GM21825 (cell line): ENCODE data around the gene NHERF1.

ENCODE experiments used
- ATAC-seq: cut with Tn5 transposase; IDR thresholded peaks from one replicate; pipeline ENCODE4 v1.9.1; 2021; ENCODE audit warnings: mild to moderate bottlenecking, moderate library complexity; ENCODE audit not compliant: unreplicated experiment

Gene NHERF1

DNA sequence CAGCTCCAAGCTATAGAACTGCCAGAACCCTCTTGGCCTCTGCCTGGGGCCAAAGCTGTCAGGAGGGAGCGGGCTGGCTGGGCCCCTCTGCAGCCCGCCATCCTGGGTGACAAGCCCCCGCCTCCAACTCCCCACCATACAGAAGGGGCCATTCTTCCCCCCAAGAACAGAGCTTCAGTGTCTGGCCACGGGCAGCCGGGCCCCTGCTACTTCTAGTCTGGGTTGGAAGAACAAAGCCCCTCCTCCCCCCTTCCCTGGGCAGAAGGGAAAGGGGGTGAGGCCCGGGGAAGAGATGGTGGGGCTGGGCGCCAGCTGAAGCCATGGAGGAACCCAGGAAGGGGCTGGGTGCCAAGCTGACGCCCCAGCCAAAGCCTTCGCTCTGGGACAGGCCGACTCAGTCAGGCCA, 18.7 kb downstream of the NHERF1 start:
- no peak for ATAC-seq

DNA sequence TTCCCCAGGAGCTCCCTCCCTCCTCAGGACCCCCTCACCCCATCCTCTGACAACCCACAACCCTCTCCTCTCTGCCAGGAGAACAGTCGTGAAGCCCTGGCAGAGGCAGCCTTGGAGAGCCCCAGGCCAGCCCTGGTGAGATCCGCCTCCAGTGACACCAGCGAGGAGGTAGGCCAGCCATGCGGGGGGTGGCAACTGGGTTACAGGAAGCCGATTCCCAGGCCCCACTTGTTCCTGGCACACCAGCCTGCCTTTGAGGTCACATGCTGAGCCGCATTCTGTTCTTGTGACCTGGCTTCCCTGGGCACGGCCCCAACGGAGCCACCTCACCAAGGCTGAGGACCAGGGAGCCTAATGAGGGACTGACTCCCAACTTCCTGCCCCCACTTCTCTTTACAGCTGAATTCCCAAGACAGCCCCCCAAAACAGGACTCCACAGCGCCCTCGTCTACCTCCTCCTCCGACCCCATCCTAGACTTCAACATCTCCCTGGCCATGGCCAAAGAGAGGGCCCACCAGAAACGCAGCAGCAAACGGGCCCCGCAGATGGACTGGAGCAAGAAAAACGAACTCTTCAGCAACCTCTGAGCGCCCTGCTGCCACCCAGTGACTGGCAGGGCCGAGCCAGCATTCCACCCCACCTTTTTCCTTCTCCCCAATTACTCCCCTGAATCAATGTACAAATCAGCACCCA, 19.8 kb downstream of the NHERF1 start:
- ATAC-seq: no peak

DNA sequence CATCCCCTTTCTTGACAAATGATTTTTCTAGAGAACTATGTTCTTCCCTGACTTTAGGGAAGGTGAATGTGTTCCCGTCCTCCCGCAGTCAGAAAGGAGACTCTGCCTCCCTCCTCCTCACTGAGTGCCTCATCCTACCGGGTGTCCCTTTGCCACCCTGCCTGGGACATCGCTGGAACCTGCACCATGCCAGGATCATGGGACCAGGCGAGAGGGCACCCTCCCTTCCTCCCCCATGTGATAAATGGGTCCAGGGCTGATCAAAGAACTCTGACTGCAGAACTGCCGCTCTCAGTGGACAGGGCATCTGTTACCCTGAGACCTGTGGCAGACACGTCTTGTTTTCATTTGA, 20.3 kb downstream of the NHERF1 start:
- ATAC-seq: no peak

DNA sequence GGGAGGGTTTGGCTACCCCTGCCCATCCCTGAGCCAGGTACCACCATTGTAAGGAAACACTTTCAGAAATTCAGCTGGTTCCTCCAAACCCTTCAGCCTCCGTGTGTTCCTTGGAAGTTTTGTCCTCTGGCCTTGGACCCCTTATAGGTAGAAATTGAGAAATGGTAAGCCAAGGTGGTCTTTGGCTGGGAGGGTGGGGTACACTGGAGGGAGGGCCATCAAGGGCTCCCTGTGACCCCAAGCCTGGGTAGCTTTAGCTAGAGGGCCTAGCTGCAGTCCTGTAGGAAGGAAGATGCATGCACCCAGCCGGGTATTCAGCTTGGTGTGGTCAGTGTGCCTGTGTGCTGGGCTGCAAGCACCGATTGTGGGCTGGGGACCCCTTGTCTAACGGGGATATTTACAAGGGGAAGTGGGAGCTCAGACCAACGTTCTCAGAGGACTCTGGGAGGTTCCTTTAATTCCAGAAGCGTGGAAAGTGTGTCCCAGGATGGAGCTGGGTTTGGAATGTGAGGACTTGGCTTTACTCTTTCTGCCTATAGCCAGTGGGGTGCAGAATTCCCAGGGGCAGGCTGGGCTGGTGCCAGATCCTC, 20.9 kb downstream of the NHERF1 start:
- no peak for ATAC-seq

DNA sequence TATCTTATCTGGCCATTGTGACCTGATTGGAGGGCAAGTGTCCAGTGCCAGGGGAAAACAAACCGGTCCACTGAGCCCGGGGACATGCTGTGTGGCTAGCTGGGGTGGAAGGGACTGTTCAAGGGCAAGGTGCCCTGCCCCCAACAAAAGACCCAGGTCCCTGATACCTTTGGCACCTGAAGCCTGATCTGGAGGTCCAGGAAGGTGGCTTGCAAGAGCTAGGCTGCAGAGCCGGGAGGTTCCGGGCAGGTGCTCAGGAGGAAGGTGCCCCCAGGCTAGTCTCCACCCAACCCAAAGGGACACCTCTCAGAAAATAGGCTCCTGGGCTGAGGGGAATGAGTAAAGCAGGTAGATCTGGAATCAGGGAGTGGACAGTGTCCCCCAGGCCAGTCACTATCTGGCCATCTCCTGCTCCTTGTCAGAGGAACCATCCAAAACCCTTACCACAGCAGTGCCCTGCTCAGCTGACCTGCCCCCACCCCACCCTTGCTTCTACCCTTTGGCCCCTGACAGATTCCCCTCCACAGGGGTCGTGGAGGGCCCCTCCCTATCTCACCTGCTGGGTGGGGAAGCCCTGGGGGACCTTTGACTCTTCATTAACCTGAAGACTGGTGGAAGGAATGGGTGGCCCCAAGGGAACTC, 21.5 kb downstream of the NHERF1 start:
- ATAC-seq: no peak

DNA sequence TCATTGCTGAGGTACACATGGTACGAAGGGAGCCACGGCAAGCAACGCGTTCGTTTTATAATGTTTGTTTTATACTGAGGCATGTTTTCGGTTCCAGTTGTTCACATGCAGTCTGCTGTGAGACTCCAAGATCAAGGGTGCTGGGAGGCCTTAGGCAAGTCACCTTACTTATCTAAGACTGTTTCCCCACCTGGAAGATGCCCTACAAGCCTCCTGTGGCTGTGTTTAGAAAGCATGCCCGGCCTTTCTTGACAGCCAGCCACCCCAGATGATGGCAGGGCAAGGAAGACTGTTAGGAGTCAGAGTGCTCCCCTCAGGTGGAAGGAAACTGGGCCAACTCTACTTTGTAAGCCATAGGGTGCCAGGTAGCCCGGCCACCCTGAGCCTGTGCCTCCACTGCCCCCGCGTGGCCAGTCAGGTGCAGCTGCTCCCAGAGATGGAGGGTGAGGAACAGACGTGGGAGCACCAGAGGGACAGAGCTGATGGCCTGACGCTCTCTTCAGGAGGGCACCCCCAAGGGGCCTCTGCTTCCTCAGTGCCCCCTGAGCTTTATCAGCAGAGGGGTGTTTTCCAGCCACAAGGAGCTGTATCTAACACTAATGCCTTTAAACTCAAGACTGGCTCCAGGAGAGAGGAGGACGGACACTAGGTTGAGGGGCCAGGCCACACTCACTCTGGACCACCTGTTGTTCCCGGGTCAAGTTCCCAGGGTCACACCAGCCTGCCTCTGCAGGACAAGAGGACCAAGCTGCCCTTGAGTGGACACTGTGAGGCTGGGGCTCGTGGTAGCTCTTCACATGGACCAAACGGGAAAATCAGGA, 22.3 kb downstream of the NHERF1 start:
- no peak for ATAC-seq

DNA sequence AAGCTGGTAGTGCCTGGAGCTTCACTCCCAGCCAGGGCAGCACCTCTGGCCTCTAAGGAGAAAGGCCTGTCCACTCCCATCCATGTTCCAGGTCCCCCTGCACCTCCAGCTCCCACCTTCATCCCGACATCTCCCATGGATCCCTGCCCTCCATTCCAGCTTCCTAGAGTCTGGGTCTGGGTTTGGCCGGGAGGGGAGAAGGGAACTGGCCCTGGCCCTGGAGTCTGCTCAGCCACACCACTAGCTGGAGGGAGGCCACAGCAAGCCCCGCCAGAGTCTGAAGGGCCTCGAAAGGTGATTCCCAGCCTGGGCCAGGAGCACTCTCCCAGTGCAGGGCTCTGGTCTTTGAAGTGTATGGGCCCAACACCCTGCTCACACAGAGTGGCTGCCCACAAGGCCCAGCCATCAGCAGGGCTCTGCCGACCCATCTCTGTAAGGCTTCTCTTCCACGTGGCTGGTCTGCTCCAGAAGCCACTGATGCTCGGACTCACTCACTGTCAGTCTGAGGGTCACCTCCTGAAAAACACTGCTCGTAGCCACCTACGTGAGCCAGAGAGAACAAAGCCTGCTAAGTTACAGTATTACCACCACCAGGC, 23.0 kb downstream of the NHERF1 start:
- no peak for ATAC-seq

DNA sequence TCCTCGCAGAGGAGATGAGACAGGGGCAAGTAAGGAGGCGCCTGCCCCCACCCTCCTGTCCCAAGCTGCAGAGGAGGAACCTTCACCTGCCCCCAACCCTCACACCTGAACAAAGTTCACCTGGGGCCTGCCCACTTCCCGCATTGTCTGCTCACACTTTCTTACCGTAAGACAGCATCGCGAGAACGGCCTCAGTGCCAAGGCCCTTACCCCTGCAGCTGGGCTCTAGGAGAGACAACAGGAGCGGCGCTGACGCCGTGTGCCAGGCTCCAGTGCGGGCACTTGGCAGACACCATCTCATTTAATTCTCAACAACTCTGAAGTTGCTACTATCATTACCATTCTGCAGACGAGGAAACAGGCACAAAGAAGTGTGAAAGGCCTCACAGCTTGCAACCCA, 23.6 kb downstream of the NHERF1 start:
- no peak for ATAC-seq

DNA sequence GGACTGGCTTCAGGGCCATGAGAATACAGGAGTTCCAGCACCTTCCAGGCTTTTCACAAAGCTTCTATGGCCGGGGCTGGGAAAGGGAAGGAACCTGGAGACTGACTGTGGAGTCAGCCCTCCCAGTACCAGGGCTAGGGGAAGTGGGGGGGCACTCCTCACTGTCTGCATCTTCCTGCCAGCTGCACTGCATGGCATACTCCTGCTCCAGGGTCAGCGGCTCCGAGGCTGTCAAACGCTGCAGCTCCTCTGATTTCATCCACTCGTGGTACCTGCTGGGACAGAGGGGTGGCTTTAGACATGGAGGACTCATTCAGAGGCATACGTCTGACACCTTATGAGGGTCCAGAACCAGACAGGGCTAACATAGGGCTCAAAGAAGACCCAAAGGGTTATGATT, 25.0 kb downstream of the NHERF1 start:
- ATAC-seq: no peak

DNA sequence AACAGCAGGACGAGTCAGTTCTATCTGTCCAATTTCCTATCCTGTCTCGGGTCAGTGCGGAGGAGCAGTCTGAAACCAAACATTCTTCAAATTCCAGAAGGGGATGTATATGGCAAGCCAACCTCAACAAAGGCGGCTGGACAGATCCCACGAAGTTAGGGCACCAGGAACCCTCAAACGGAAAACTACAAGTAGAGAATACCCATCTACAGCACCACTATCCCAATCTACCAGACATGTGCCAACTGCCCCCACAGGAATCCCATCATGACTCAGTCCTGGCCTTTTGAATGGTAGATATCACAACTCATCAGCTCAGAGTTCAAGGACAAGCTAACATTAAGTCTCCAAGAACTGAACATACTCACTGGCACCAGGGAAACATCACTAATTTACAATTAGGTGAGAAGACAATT, 25.5 kb downstream of the NHERF1 start:
- no peak for ATAC-seq

DNA sequence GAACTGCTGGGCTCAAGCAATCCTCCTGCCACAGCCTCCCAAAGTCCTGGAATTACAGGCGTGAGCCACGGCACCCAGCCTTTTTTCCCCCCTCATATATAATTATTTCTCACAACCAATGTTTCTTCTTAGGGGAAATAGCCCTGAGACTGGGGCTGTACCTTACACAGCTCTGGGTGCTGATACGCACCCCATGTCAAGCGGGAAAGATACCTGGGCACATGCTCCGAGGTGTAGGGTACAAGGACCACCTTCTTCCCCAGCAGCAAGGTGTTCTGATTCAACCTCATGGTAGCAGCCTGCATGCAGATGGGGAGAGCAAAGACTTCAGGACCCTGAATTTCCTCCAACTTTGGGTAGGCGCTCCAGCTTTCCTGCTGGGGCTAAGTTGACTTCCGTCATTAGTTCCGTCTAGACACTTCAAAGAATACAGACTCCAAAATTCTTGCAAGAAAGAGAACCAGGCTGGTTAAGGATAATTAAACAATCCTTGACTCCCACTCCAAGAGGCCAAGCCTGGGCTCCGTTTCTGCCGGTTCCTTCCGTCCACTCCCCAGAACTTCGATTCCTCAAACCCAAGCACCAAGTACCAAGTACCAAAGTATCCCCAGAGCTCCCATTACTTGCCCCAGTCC, 27.1 kb downstream of the NHERF1 start:
- no peak for ATAC-seq

DNA sequence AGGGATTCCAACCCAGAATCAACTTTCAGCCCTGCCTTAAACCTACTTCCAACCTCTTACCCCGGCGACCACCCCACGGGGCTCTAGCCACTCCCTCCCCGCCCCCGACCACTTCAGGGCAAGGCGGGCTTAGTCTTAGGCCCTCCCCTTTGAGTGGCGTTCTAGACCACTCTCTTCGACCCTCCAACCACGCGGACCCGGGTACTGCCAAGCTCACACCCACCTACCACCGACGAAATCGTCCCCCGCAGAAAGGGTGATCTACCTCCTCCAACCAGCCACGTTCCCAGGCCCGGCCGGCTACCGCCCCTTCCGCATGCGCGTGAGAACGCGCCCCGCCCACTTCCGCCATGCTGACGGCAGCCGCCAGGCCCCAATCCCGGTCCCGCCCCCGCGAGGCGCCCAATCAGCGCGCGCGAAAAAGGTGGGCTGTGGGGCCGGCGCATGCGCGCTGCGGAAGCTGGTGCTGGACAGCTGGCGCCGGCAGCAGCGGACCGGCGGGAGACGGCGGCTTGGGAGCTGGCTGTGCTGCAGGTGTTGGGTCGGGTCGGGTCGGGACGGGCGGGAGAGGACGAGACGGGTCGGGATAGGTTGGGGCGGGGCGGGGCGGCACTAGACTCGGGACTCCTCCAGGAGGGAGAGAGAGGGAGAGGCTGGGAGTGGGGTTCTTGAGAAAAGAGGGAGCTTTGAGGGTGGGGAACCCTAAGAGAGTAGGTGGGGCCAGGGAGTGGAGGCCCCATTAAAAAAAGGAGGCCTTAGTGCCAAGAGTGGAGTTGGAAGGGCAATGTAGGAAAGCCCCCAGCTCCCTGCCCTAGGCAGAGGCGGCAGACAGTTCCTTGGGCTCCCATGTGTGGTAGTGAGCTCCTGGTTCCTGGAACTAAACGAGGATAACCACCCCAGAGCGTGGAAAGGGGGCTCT, 27.9 kb downstream of the NHERF1 start, which contains the start of gene NAT9:
NAT9 (minus strand) TSS at position 302 of the 919 bp plus-strand sequence. CDS start 647 bp downstream, outside the sequence.
- peak; percentile 73 for ATAC-seq

DNA sequence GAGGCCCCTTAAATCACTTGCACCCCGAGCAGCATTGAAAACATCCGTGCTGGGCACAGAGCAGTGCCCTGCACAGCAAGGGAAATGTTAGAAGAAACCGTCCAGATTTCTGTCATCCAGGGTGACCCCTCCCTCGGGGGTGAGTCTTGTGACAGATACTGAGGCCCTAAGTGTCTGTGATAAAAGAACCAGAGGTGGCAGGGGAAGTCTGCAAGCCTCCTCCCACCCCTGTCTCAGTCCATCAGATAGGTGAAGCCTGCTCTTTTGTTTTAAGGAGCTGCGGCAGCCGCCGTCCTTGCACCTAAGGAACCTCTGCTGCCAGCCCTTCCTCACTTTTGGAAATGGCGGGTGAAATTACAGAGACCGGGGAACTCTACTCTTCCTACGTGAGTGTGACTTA, 28.6 kb downstream of the NHERF1 start:
- ATAC-seq: no peak

DNA sequence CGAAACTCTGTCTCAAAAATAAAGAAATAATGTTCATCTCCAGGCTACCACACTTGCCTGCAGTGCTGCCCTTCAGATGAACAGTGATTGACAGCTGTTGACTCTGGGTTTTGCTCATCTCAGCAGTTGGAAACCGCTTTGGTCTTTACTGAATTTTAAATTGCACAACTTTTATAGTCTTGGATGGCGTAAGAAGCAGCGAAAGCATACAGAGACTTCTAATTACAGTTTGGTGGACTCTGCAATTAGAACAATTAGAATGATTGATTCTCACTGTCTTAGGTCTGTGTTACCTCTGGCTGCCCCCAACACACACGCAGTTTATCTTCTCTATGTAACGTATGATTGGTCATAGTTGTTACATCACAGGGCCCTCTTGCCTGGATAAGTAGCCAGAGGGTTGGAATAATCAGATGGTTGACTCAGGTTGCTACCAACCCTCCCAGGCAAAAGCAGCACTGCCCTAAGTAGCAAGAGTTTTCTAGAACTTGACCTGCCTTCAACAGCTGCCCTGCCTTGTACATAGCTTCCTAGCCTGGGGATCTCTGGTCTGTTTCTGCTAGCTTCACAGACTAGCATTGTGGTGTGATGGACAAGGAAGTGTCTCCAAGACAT, 29.6 kb downstream of the NHERF1 start:
- ATAC-seq: no peak

DNA sequence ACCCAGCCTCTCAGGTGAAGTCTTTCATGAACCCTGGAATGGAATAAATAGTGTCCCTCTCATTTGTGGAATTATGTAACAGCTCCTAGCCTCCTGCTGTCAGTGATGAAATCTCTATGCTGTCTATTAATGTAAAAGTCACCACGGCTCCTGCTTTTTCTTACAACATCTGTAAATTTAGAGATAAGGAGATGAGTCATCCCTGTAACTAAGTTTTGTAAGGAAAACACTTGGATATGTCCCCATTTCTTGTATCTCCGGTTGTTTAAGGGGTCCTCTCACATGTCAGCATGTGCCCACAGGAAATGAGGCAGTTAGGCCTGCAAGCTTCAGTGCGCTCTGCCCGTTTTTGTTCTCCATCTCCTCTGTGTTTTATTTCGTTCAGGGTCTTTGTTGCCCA, 30.5 kb downstream of the NHERF1 start:
- no peak for ATAC-seq

DNA sequence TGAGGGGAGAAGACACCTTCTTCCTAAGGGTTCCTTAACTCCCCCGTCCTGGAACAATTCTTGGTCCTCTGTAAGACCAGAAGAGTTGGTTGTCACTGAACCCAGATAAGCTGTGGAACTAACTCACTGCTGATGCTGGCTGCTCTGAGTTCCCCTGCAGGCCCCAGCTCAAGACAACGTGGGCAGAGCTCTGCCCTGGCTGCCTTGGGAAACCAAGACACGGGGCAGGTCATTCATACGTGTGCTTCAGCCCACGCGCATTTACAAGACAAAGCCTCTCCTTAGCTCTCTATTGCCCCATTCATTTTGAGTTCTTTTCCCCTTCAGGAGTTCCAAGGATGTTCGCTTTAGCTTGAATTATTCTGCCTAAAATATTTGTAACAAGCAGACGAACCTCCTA, 31.1 kb downstream of the NHERF1 start:
- ATAC-seq: no peak

DNA sequence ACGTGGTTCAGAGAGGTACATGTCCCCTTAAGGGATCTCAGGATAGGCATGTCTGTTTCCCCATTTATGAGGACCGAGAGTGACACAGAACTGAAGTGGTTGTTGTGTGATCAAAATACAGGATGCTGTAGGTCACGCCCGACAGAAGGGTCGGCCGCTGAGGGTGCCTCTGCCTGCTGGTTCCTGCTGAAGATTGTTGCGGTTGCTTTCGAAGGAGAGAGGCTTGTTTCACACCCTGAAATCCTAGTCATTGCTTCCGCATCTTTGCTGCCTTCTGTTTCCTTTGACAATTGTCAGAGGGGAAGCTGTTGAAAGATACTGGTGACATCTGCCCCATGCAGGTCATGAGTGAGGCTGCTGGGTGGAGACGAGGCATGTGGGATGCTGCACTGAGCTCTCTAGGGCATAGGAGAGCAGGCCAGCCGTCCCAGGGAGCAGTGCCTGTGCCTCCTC, 31.5 kb downstream of the NHERF1 start:
- ATAC-seq: peak; percentile 45

DNA sequence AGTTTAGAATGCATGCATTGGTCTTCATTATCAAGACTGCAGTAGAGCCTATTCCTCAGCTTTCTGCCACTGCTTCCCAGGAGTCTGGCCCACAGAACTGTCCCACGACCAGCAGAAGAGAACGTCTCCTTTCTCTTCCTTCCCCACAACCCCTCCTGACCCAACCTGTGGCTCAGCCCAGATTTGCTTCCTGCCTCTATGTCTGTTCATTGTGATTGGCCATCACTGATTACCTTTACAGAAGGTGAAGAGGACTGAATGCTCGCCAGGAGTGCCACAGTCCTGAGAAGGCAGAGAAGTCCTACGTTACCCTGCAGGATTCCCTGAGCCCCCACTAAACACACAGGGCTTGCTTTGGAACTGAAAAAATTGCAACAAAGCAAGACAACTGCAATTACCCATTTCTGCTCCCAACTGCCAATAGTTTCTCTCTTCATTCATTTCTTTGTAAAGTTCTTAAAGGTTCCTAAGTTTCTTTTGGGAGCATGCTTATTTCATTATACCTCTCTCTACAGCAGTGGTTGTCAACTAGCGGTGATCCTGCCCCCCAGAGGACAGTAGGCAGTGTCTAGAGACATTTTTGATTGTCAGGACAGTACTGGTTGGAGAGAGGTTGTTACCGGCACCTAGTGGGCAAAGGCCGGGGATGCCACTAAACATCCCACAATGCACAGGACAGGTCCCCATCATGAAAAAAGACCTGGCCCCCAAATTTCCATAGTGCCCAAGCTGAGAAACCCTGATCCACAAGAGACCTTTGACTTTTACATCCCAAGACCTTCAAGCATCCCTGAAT, 32.2 kb downstream of the NHERF1 start:
- ATAC-seq: no peak
